Smooth muscle cell (in vitro differentiated cells): ENCODE measurements around the gene ZRANB3. TPM values are rescaled to one million over a fixed set of nuclear protein-coding genes. Genes with fewer than 3 reads are reported as not detected.

Experiments used
- DNase-seq: peaks from one replicate; lab custom pipeline; 2025; ENCODE audit not compliant: unreplicated experiment; lab: John Stamatoyannopoulos, UW
- H2AFZ ChIP-seq: fragments of 200-600 bp; sonication (generic); 2 replicates; pipeline ENCODE4 v1.6.0; 2016; ENCODE audit warnings: antibody characterized with exemption, low read depth, mild to moderate bottlenecking
- H3F3A ChIP-seq: fragments of 200-600 bp; sonication (generic); 2 replicates; pipeline ENCODE4 v1.6.0; 2017; ENCODE audit warnings: antibody characterized with exemption, low read depth
- H3K27ac ChIP-seq: fragments of 200-600 bp; sonication (generic); 2 replicates; pipeline ENCODE4 v1.5.1; 2016; ENCODE audit warnings: low read depth, mild to moderate bottlenecking
- H3K27me3 ChIP-seq: fragments of 200-600 bp; sonication (generic); 2 replicates; pipeline ENCODE4 v1.6.1; 2016; ENCODE audit warnings: low read depth, mild to moderate bottlenecking
- H3K36me3 ChIP-seq: fragments of 200-600 bp; sonication (generic); 2 replicates; pipeline ENCODE4 v1.5.1; 2016; ENCODE audit warnings: low read depth
- H3K4me1 ChIP-seq: fragments of 200-600 bp; sonication (generic); 2 replicates; pipeline ENCODE4 v1.5.1; 2016; ENCODE audit warnings: low read depth
- H3K4me2 ChIP-seq: fragments of 200-600 bp; sonication (generic); 2 replicates; pipeline ENCODE4 v1.6.0; 2016; ENCODE audit warnings: mild to moderate bottlenecking
- H3K4me3 ChIP-seq: fragments of 200-600 bp; sonication (generic); 2 replicates; pipeline ENCODE4 v1.5.1; 2016; ENCODE audit warnings: mild to moderate bottlenecking
- H3K79me2 ChIP-seq: fragments of 200-600 bp; sonication (generic); 2 replicates; pipeline ENCODE4 v1.6.0; 2016; ENCODE audit warnings: low read depth, mild to moderate bottlenecking
- H3K9ac ChIP-seq: fragments of 200-600 bp; sonication (generic); 2 replicates; pipeline ENCODE4 v1.6.0; 2016; ENCODE audit warnings: low read depth
- H3K9me3 ChIP-seq: fragments of 200-600 bp; sonication (generic); replicated peaks from 2 replicates; pipeline ENCODE4 v1.5.1; 2016; ENCODE audit warnings: low read depth
- H4K20me1 ChIP-seq: fragments of 200-600 bp; sonication (generic); 2 replicates; pipeline ENCODE4 v1.6.0; 2016; ENCODE audit warnings: low read depth
- CTCF ChIP-seq: fragments of 200-600 bp; sonication (generic); IDR thresholded peaks from 2 replicates; pipeline ENCODE4 v1.5.1; 2017; ENCODE audit warnings: borderline replicate concordance, mild to moderate bottlenecking, antibody characterized with exemption; ENCODE audit not compliant: insufficient read depth, poor library complexity, severe bottlenecking
- WGBS: methylation state at CpG from one replicate; pipeline ENCODE4 v1.1.7; 2016; ENCODE audit warnings: low lambda C conversion rate; 5-methylcytosine and 5-hydroxymethylcytosine counted together
- polyA plus RNA-seq: library from polyadenylated mRNA; unstranded; fragments of >200 nt; fragmentation: Nextera tagmentation; extraction: Ambion mirVana; gene quantifications from 2 replicates; pipeline ENCODE4 v1.2.1, GENCODE V29; 2016
- total RNA-seq: library from RNA; depleted of rRNA; stranded (reverse); fragments of >200 nt; gene quantifications from 2 replicates; pipeline ENCODE4 v1.2.3, GENCODE V29; 2014

Gene ZRANB3
- total and polyA plus RNA-seq, 2 experiments from 2014 or later = 1.9 to 4.1 TPM

- Histone ChIP-seq H3K9me3 (no peaks in the 10 kb centered on the region), H3K36me3 (peaks cover 17% of the 10 kb centered on the region), H3F3A (no peaks in the 10 kb centered on the region), H3K4me1 (peaks cover 6% of the 10 kb centered on the region), H2AFZ (no peak overlapping the region), H3K4me3 (no peak overlapping the region), H3K79me2 (peaks cover 8% of the 10 kb centered on the region), H3K27me3 (no peaks in the 10 kb centered on the region), H4K20me1 (peaks cover 48% of the 10 kb centered on the region), H3K4me2 (no peak overlapping the region), H3K27ac (no peak overlapping the region), H3K9ac (no peak overlapping the region)
- WGBS = 91% methylated on average over 1 of the region's 1 CpG
- DNase-seq = no peak
- no peak for TF ChIP-seq CTCF
Measured at GRCh38 chr2:135149251-135149650, 381.8 kb downstream of the ZRANB3 start.

GRCh38 chr2:135144343-135144742 lies 386.7 kb downstream of the ZRANB3 start:
- H3F3A ChIP-seq = no peaks in the 10 kb centered on the region
- TF ChIP-seq CTCF = no peak
- H3K27me3 ChIP-seq = no peaks in the 10 kb centered on the region
- no peaks in the 10 kb centered on the region for H3K4me1 ChIP-seq
- no peak overlapping the region for H2AFZ ChIP-seq
- H3K27ac ChIP-seq = no peak overlapping the region
- H3K79me2 ChIP-seq = peaks cover 11% of the 10 kb centered on the region
- 97% methylated on average over 2 of the region's 2 CpGs for WGBS
- no peak overlapping the region for H3K4me3 ChIP-seq
- peaks cover 5% of the 10 kb centered on the region for H3K9me3 ChIP-seq
- no peak overlapping the region for H3K9ac ChIP-seq
- H3K4me2 ChIP-seq = no peak overlapping the region
- H4K20me1 ChIP-seq = peaks cover 36% of the 10 kb centered on the region
- H3K36me3 ChIP-seq = peaks cover 17% of the 10 kb centered on the region
- no peak for DNase-seq

GRCh38 chr2:135142323-135142722 lies 388.7 kb downstream of the ZRANB3 start:
- peaks cover 23% of the 10 kb centered on the region for H3K36me3 ChIP-seq
- peaks cover 5% of the 10 kb centered on the region for H3K9me3 ChIP-seq
- no peak overlapping the region for H3K4me2 ChIP-seq
- peaks cover 24% of the 10 kb centered on the region for H4K20me1 ChIP-seq
- TF ChIP-seq CTCF = no peak
- no peaks in the 10 kb centered on the region for H3K4me1 ChIP-seq
- no peak overlapping the region for H2AFZ ChIP-seq
- no peak overlapping the region for H3K4me3 ChIP-seq
- no peak overlapping the region for H3K9ac ChIP-seq
- H3F3A ChIP-seq = no peaks in the 10 kb centered on the region
- H3K79me2 ChIP-seq = peaks cover 8% of the 10 kb centered on the region
- no peaks in the 10 kb centered on the region for H3K27me3 ChIP-seq
- DNase-seq = no peak
- WGBS = 100% methylated on average over 1 of the region's 1 CpG
- no peak overlapping the region for H3K27ac ChIP-seq

- Histone ChIP-seq H3K36me3 (peaks cover 34% of the 10 kb centered on the region), H3F3A (no peaks in the 10 kb centered on the region), H3K79me2 (peaks cover 3% of the 10 kb centered on the region), H4K20me1 (peaks cover 10% of the 10 kb centered on the region), H3K4me2 (no peak overlapping the region), H3K9me3 (peaks cover 5% of the 10 kb centered on the region), H2AFZ (no peak overlapping the region), H3K4me3 (no peak overlapping the region), H3K27me3 (no peaks in the 10 kb centered on the region), H3K9ac (no peak overlapping the region), H3K27ac (no peak overlapping the region), H3K4me1 (no peaks in the 10 kb centered on the region)
- no peak for DNase-seq
- no peak for TF ChIP-seq CTCF
Measured at GRCh38 chr2:135140606-135141005, 390.4 kb downstream of the ZRANB3 start.
